Activated T-cell treated with anti-CD3 and anti-CD28 coated beads for 48 hours (primary cell): ENCODE results near the gene ADGRB2.

Experiments
- DNase-seq: peaks from one replicate; pipeline ENCODE4 v3.0.0-alpha.2; 2020; ENCODE audit warnings: low read depth

The ADGRB2 gene

GRCh38 chr1:31701091-31701736 lies 62.9 kb downstream of the ADGRB2 start:
- DNase-seq, result no peak

GRCh38 chr1:31700468-31701090 lies 63.6 kb downstream of the ADGRB2 start:
- no peak for DNase-seq

- no peak for DNase-seq
These were observed 64.7 kb downstream of the ADGRB2 start for GRCh38 chr1:31699341-31699891.

GRCh38 chr1:31697369-31697984 lies 66.7 kb downstream of the ADGRB2 start:
- no peak for DNase-seq

GRCh38 chr1:31696242-31696641 lies 67.9 kb downstream of the ADGRB2 start:
- no peak for DNase-seq

GRCh38 chr1:31695327-31695726 lies 68.8 kb downstream of the ADGRB2 start:
- DNase-seq, result no peak

- no peak for DNase-seq
These were observed 69.2 kb downstream of the ADGRB2 start for GRCh38 chr1:31694964-31695313.

- DNase-seq, result no peak
These were observed 69.8 kb downstream of the ADGRB2 start for GRCh38 chr1:31694069-31694963.

- no peak for DNase-seq
These were observed 70.9 kb downstream of the ADGRB2 start for GRCh38 chr1:31693231-31693630.

GRCh38 chr1:31691951-31692350 lies 72.2 kb downstream of the ADGRB2 start:
- DNase-seq, result no peak

GRCh38 chr1:31691446-31691845 lies 72.7 kb downstream of the ADGRB2 start:
- no peak for DNase-seq

GRCh38 chr1:31690921-31691320 lies 73.2 kb downstream of the ADGRB2 start:
- DNase-seq, result no peak

GRCh38 chr1:31689854-31690253 lies 74.3 kb downstream of the ADGRB2 start:
- no peak for DNase-seq

GRCh38 chr1:31689379-31689778 lies 74.8 kb downstream of the ADGRB2 start:
- DNase-seq, result no peak

- DNase-seq, result no peak
These were observed 75.8 kb downstream of the ADGRB2 start for GRCh38 chr1:31688233-31688918.

- DNase-seq, result no peak
These were observed 76.5 kb downstream of the ADGRB2 start for GRCh38 chr1:31687601-31688000.

GRCh38 chr1:31685795-31686194 lies 78.3 kb downstream of the ADGRB2 start:
- no peak for DNase-seq

- no peak for DNase-seq
These were observed 80.1 kb downstream of the ADGRB2 start for GRCh38 chr1:31683997-31684396.

GRCh38 chr1:31681415-31681814 lies 82.7 kb downstream of the ADGRB2 start:
- DNase-seq, result no peak

- no peak for DNase-seq
These were observed 84.4 kb downstream of the ADGRB2 start for GRCh38 chr1:31679676-31680230.

- DNase-seq, result no peak
These were observed 85.0 kb downstream of the ADGRB2 start for GRCh38 chr1:31679091-31679490.
